Right renal cortex interstitium (tissue), 3 donors: ENCODE data around the gene HOXB1. TPM values are rescaled to one million over a fixed set of nuclear protein-coding genes. Genes with fewer than 3 reads are reported as not detected.

ENCODE experiments used
- DNase-seq, 3 donors: peaks; one replicate each; pipeline ENCODE4 v3.0.0-alpha.2; 2013; ENCODE audit warnings: low read depth in 3 of 3, low spot score in 2 of 3
- polyA plus RNA-seq, 3 donors: library from polyadenylated mRNA; unstranded; fragments of 120-200 nt; gene quantifications; one replicate each; pipeline ENCODE4 v1.2.1, GENCODE V29; 2013; ENCODE audit not compliant: insufficient read length in 3 of 3

Gene HOXB1
- polyA plus RNA-seq, 3 donors: 0.17 to 0.35 (median 0.26) TPM

DNA sequence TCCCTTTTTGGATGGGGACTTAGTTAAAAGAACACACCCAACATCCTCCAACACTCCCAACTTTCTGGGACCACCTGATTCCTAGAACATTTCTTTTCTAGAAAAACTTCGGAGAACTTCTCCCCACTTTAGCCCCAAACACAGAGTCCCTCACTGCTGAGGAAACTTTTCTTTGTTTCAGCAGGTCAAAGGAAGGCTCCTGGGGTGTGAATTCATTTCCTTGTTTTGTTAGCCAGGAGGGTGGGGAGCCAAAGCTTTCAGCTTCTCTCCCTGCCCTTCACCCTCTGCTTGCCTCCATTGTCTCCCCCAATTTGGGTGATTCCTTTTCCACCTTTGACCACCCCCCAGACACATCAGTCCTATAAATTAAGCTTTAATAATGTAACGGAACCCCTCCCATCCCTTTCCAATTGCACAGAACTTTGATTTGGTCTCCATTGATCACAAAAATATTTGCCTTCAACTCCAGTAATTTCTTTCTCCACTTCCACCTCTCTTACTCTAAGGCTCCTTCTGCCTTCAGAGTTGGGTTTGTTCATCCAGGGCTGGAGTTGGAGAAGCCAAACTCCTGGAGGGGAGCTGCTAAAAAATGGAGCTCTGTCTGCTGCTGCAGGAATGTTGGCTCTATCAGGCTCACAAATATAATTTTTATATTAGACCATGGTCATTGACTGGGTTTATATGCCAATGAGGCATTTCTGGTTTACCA, 37.0 kb upstream of the HOXB1 start:
- no peak for DNase-seq

DNA sequence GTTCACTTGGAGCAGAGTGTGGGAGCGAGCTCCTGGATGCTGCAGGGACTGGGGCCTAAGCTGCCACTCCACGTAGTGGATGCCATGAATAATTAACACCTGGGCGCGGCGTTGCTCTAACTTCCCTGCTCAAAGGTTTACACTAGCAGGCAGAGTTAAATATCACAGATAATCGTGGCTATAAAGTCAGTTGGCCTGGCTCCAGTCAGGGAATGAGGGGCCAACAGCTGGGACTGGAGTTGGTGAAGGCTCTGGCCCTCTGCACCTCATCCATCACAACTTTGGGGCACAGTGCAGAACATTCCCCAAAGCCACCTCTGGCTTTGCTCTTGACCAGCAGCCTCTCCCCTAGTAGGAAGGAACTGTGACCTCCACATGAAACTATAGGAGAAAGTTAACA, 36.4 kb upstream of the HOXB1 start:
- no peak for DNase-seq

DNA sequence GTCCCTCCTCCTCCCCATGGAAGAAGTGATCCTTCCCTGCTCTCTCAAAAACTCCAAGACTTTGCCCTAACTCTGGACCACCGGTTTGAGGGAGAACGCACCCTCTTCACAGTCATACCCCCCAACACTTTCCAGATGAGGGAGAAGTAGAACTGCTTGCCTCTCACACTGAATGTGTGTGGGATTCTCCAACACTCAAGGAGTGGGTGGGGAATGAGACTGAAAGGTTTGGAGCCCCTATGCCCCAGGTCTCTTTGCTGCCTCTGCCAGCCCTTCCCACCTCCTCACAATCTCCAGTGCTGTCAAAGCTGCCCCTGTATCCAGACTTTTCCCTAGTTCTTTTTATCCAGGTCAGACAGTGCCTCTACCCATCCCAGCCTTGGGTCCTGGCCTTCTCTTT, 35.9 kb upstream of the HOXB1 start:
- DNase-seq: no peak

DNA sequence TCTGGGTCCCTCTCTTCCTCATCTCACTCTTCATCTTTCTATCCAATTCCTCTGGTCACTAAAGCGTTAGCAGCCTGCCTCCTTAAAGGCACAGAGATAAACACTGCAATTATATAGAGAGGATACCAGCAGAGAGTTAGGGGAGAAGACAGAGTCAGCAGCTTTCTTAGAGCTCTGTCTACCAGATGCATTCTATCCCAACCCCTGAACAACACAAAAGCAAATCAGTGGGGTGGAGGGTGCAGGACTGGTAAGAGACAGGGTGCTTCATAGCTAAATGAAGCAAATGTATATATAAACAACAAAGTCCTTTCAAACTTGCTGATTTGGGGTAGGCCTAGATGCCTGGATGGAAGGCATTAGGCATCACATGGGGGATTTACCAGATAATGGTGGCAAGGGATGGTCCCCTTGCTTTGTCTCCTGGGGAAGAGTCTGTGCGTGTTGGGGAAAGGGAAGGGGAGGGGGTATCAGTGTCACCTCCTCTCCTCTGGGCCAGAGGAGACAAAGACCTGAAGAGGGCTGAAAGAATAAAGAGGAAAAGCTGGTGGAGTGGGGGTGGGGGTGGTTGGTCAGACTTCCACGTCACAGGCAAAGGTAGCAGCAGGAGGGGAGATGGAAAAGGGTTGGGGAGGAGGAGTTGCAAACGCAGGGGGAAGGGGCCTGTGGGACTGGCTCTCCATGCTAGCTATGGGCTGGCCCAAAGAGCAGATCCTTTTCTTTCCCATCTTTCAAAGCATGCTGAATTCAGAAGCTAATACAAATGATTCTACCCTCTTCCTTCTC, 35.3 kb upstream of the HOXB1 start:
- DNase-seq: no peak

DNA sequence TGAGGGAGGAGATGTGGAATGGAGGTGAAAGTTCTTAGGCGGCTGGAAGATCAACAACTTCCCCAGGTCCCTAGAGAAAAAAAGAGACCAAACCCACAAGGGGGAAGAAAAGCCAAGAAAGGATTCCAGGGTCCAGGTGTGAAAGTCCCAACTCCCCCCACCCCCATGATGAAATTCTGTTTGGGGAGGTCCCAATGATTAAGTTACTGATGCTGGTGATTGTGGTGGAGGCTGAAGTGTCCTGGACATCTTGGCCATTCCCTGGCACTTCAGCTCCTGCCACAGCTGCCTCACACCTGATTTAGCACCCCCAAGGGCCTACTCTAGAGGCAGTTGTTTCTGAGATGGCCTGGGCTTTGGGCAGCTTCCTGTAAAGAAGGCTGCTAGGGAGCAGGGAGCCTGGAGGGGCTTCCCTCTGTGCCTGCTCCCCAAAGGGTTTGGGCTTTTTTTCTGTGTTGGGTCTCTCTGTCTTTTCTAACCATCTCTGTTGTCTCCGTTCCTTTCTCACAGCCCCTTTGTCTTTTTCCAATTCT, 34.3 kb upstream of the HOXB1 start:
- DNase-seq: no peak

DNA sequence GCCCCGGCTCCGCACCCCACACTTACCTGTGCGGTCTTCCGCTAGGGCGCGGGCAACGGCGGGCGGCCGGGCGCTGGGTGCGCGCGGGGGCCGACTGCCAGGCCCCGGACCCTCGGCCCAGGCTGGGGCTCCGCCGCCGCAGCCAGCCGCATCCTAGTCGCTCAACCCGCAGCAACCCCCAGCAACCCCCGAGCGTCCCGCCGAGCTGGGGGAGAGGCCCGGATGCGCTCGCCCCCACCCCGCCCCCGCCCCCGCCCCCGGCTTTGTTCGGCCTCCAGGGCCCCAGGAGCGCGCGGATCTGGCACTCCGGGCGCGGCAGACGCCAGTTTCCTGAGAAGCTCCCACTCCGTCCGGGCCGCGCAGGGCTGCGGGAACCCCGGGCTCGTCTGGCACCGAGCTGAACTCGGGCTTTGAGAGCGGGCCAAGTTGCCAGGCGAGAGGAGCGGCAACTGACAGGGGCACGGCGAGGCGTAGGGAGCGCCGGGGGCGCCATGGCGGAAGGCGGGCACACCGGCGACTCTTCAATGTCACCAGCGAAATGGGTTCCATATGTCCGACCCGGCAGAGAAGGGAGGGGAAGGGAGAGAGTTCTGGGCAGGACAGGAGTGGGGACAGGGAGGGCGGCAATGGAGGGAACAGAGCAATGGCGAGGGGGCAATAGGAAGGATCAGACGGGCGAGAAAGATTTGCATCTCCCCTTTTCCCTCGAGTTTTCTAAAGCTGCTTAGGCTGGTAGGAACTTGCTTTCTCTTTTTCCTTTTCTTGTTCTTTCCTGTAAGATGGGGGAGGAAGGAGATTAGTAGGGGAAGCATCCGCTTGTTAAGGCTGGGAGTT, 33.6 kb upstream of the HOXB1 start:
- DNase-seq: no peak

DNA sequence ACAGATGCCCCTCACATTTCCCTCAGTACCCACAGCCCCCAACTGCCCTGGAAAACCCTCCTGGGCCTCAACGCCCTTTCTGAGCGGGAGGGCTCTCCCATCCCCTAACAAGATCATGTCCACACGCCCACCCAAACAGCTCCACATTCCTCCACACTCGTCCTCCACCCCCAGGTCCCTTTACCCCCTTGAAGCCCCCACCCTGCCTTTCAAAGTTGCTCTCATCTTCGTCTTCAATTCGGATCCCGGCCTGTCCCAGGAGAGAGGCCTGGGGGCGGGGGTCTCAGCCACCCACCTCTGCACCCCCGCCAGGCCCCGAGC, 33.0 kb upstream of the HOXB1 start:
- no peak for DNase-seq

DNA sequence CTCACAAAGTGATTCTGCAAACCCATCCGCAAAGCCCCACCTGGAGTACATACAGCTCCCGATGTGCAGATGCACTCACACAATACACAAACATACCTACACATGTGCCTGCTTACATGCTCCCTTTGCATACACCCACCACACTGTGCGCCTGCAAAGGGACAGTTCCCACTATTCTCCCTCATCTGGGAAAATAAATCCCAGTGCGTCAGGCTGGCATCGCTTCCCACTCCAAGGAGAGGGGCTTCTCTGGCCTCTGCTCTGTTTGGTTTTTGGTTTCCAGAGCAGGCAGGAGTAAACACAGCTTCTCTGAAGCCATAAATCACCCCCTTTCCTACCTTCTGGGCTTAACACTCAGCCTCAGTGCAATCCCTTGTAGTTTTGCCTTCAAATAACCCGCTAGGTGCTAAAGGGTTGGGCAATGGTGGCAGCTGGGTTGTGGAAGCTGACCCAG, 32.6 kb upstream of the HOXB1 start:
- no peak for DNase-seq

DNA sequence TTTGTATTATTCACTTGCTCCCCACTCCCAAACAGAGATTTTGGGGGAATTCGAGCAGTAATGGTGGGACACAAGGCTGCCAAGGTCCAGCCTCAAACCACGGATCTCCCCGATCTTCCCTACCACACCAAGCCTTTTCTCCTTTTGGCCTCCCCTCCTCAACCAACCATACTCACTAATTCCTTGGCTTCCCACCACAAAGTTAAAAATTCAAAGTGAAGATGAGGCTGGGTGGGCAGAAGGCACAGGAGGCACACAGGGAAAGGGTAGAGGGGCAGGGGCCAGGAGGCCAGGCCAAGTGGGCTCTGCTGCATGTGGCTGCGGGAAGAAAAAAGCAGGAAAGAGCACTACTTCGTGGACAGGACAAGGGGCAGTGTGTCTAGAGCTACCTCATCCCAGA, 32.1 kb upstream of the HOXB1 start:
- no peak for DNase-seq

DNA sequence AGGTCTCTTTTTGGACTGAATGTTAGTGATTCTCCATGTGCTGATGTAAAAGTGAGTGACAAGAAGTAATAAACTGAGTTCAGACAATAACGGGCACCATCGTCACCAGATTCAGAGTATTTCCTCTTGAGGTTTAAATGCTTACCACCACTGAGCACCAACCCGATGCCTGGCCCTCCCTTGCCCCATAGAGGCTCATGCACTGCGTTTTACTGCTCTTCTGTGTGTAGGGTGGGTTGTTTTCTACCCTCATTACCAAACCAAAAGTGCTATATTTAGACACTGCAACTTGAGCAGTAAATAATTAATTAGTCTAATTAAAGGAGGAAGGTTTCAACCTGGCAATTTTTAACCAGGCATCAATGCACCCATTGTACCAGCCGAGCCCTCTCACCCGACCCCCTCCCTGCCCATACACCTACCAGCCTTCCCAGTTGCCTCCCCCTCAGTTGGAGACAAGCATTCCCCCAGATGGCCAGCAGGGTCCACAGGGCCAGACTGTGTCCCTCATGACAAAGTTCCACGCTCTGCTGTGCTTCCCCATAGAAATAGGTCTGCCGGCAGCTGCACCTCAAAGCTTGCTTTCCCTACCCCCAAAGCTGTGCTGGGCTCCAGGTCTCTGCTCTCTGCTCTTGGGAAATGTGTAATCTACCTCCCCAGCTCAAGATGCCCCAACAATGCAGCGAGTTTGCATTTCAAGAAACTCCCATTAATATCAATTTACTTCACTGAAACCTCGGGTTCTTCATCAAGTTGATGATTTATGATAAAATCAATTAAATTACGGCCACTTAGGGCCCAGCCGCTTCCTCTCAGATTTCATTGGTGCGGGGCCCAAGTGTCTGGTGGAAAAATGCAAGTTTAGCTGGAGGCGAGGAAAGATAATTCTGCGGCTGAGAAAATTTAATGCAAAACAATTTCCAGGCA, 31.3 kb upstream of the HOXB1 start:
- DNase-seq: no peak

DNA sequence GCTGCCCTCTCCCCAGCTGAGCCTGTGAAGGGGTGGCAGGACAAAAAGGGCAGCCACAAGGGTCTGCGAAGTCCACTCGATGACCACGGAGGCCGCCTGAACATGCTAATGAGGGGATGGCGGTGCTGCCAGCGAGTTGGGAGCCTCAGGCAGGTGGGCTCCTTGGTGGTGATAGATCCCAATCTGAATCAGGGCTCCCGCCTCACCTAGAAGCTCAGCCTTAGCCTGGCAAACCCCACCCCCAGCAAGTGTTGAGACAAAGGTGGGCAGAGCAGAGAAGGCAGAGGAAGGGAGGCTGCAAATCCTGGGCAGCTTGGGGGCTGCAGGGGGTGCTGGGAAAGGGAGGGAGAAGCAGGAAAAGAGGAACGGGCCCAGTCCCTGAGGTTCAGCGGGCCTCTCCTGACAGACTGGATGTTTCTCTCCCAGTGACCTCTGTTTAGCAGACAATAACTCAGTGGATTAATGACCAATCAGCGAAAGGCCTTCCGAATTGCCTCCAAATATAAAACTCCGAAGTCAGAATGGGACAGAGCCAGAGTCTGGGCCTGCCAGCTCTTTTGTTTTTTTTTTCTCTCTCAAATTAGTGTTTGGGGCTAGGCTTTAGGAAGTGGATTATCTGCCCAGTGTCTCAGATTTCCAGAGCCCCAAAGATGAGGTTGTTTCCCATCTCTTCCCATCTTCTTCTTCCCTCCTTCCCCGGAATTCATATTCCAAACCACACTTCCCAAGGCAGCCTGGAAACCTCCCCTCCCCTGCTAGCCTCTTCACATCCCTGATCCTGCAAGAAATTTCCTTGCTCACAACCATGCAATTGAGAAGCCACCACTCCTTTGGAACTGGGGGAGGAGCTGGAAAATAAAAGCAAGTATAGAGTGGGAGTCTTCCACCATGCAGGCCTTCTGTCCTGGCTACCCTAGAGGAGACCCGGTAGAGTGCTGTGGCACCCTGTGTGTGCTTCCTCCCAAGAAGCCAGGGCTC, 29.3 kb upstream of the HOXB1 start:
- DNase-seq: no peak

DNA sequence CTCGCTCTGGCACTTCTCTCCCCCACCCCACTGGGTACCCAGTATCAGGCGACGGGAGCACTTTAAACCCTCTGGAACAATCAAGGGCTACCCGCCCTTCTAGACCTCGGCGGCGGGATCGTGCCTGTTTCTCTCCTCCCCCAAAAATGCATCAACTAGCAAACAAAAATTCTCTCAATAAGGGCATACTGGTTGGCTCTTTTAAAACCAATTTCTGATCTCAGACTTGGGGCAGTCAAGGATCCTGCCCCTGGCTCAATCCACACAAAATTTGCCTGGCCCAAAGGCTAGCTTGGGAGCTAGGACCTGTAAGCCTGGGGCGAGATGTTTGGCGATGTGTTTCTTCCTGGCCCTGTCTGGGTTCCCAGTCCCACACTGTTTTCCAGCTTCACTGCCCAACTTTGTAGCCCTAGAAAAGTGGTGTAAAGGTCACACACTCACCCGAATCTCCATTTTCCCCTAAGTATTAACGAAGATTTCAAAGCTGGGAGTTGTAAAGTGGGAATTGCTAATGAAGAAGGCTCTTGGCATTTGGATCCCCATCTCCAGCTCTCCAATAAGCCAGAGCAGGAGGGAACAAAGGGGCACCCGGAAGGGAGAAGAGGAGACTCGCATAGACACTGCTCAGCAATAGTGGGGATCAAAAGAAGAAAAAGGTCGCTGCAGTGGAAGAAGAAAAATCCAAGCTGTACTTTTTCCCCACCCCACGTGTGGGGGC, 28.5 kb upstream of the HOXB1 start:
- no peak for DNase-seq

DNA sequence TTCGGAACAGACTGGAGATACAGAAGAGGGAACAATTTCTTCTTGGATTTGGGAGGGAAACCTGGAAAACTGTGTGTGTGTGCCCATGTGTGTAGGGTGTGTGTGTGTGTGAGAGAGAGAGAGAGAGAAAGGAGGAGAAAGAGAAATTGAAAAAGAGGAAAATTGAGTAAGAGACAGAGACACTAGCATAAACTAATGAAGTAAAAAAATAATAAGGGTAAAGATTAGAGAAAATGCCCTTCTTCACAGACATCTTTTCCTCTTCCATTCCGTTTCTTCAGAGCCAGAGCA, 28.0 kb upstream of the HOXB1 start:
- DNase-seq: no peak

DNA sequence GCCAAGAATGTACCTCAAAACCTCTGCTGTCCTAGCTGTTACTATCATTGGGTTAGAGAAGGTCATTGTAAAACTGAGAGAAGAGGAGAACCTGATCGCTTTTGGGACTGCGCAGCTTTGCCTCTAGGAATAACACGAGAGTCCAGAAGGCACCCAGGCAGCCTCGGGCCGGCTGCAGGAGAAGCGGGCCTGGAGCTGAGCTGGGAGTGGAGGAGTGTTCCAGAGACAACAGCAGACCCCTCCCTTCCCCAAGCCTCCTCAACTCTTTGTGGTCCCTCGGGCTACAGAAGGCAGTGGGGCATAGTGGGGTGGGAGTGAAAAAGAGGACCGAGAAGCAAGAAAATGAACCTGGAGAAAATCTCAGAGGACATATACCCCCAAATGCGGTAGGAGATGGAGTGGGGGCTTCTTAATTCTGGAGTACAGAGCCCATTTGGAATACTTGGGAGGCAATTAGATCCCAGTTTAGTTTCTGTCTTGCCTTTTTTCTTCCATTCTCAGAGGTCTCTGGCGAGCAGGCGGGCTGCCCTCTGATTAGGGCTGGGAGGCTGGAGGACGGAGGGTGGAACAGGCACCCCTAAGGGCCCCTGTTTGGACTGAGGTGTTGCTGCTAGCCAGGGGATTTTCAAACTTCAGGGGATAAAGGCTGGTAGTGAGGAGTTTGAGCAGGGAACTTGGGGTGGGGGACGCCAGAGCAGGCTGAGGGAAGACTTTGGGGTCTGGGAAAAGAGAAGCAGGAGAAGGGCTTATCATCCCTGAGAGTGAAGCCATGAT, 27.4 kb upstream of the HOXB1 start:
- DNase-seq: no peak

DNA sequence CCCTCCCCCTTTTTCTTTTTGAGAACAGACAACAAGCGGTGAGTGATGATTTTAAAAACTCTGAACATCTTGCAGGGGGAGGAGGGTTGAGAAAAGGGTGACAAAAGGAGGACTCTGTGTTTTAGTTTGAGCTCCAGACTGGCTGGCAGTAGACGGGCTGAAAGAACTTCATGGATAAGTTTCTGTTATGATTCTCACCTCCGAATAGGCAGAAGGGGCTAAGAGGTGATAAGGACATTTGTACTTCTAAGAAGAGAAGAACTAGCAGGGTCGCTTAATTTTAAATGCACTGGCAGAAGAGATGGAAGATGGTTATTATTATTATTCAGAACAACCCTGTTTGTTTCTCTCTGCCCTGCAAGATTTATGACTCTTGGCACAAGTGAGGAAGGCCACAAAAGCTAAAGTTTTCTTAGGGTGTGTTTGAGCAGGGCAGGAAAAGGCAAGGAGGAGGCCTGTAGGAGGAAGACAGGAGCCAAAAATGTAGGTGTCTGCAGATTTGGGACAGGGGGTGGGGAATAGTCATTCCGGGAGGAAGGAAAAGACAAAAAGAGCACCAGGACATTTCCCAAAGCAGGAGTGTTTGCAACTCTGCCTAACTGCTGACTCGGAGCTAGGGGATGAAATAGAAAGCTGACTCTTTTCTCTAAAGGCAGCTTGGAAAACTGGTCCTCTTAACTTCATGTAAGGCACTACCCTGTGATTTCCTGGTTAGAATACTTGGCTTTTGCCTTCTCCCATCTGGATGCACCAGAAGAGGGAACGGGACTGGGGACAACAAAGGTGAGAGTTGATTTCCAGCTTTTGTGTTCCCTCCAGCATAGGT, 26.0 kb upstream of the HOXB1 start:
- DNase-seq: no peak

DNA sequence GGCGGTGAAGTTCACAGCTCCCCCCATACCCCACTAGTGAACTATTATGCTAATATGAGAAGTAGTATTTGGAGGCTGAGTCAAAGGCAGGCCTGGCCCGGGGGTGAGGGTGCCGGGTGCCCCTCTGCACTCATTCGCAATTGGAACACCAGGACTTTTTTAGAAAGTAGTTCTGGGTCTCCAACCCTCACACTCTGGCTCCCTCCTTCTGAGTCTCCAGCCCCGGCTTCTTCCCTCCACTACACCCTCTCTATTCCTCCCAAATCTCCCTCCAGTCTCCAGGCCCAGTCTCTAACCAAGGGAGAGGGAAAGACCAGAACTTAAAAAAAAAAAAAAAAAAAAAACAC, 25.4 kb upstream of the HOXB1 start:
- no peak for DNase-seq
